Activated naive CD8-positive, alpha-beta T cell treated with anti-CD3 and anti-CD28 coated beads, Interleukin-2, amount 50 U/mL, for 24 hours (primary cell): Measurements from ENCODE around the gene CIRBP.

Source experiments
- ATAC-seq: fragments of 150-1000 bp; cut with Tn5 transposase; one replicate; pipeline ENCODE4 v1.10.0; 2021
- DNase-seq: peaks from one replicate; pipeline ENCODE4 v3.0.0; 2021
- H3K27ac Mint-ChIP-seq: one replicate; pipeline ENCODE4 v1.8.0; 2021; ENCODE audit warnings: mild to moderate bottlenecking, mixed read lengths
- H3K27me3 Mint-ChIP-seq: one replicate; pipeline ENCODE4 v1.8.0; 2021; ENCODE audit warnings: mixed read lengths
- H3K36me3 Mint-ChIP-seq: one replicate; pipeline ENCODE4 v1.8.0; 2021; ENCODE audit warnings: low read depth, mixed read lengths
- H3K4me1 Mint-ChIP-seq: one replicate; pipeline ENCODE4 v1.8.0; 2021; ENCODE audit warnings: mixed read lengths
- H3K4me3 Mint-ChIP-seq: one replicate; pipeline ENCODE4 v1.8.0; 2021; ENCODE audit warnings: mild to moderate bottlenecking, moderate library complexity, mixed read lengths
- H3K9me3 Mint-ChIP-seq: one replicate; pipeline ENCODE4 v1.8.0; 2021; ENCODE audit warnings: mixed read lengths

Gene CIRBP

GRCh38 chr19:1254530-1255185, 14.5 kb upstream of the CIRBP start:
- Mint-ChIP-seq H3K4me3 (no peak overlapping the region), H3K27me3 (no peaks in the 10 kb centered on the region), H3K27ac (peak overlapping the region; percentile 59), H3K36me3 (peaks cover 28% of the 10 kb centered on the region), H3K9me3 (no peaks in the 10 kb centered on the region), H3K4me1 (peaks cover 47% of the 10 kb centered on the region)
- DNase-seq, result no peak
- ATAC-seq, result no peak

GRCh38 chr19:1255186-1256161, 13.7 kb upstream of the CIRBP start:
- no peak for ATAC-seq
- DNase-seq, result no peak
- Mint-ChIP-seq H3K9me3 (no peaks in the 10 kb centered on the region), H3K27me3 (no peaks in the 10 kb centered on the region), H3K4me1 (peaks cover 51% of the 10 kb centered on the region), H3K4me3 (no peak overlapping the region), H3K27ac (no peak overlapping the region), H3K36me3 (peaks cover 27% of the 10 kb centered on the region)

GRCh38 chr19:1256646-1257474, 12.3 kb upstream of the CIRBP start:
- H3K4me1 Mint-ChIP-seq, result peaks cover 53% of the 10 kb centered on the region
- H3K4me3 Mint-ChIP-seq, result no peak overlapping the region
- H3K36me3 Mint-ChIP-seq, result peaks cover 20% of the 10 kb centered on the region
- H3K27me3 Mint-ChIP-seq, result no peaks in the 10 kb centered on the region
- ATAC-seq (no peak), DNase-seq (no peak)
- no peaks in the 10 kb centered on the region for H3K9me3 Mint-ChIP-seq
- peak overlapping the region; percentile 17 for H3K27ac Mint-ChIP-seq

GRCh38 chr19:1257475-1258162, 11.5 kb upstream of the CIRBP start:
- Mint-ChIP-seq H3K4me1 (peaks cover 53% of the 10 kb centered on the region), H3K9me3 (no peaks in the 10 kb centered on the region), H3K36me3 (peaks cover 18% of the 10 kb centered on the region), H3K27me3 (no peaks in the 10 kb centered on the region), H3K27ac (peak overlapping the region; percentile 17), H3K4me3 (peak overlapping the region; percentile 97)
- ATAC-seq (no peak), DNase-seq (no peak)

- Mint-ChIP-seq H3K36me3 (peaks cover 18% of the 10 kb centered on the region), H3K4me1 (peaks cover 59% of the 10 kb centered on the region)
- no peak for DNase-seq
Observed at GRCh38 chr19:1258163-1258492, 11.0 kb upstream of the CIRBP start.

GRCh38 chr19:1258707-1259205, 10.4 kb upstream of the CIRBP start:
- H3K27me3 Mint-ChIP-seq, result no peaks in the 10 kb centered on the region
- H3K4me3 Mint-ChIP-seq, result peak overlapping the region; percentile 97
- DNase-seq (no peak), ATAC-seq (no peak)
- H3K27ac Mint-ChIP-seq, result peak overlapping the region; percentile 96
- peaks cover 58% of the 10 kb centered on the region for H3K4me1 Mint-ChIP-seq
- H3K36me3 Mint-ChIP-seq, result peaks cover 16% of the 10 kb centered on the region
- H3K9me3 Mint-ChIP-seq, result no peaks in the 10 kb centered on the region

More at GRCh38 chr19:1258163-1258492, 11.0 kb upstream of the CIRBP start:
- Mint-ChIP-seq H3K27me3 (no peaks in the 10 kb centered on the region), H3K9me3 (no peaks in the 10 kb centered on the region), H3K27ac (peak overlapping the region; percentile 96), H3K4me3 (peak overlapping the region; percentile 97)
- ATAC-seq, result no peak

GRCh38 chr19:1259206-1259875, 9.8 kb upstream of the CIRBP start:
- Mint-ChIP-seq H3K9me3 (no peaks in the 10 kb centered on the region), H3K4me1 (peaks cover 58% of the 10 kb centered on the region), H3K4me3 (peak overlapping the region; percentile 97), H3K36me3 (peaks cover 16% of the 10 kb centered on the region), H3K27ac (peak overlapping the region; percentile 96), H3K27me3 (no peaks in the 10 kb centered on the region)
- ATAC-seq, result peak; percentile 34
- peak; percentile 80 for DNase-seq

GRCh38 chr19:1259876-1260748, 9.0 kb upstream of the CIRBP start:
- peak overlapping the region; percentile 96 for H3K27ac Mint-ChIP-seq
- H3K27me3 Mint-ChIP-seq, result no peaks in the 10 kb centered on the region
- H3K9me3 Mint-ChIP-seq, result no peaks in the 10 kb centered on the region
- ATAC-seq, result peak; percentile 16
- peak; percentile 72 for DNase-seq
- H3K4me1 Mint-ChIP-seq, result peaks cover 58% of the 10 kb centered on the region
- peak overlapping the region; percentile 97 for H3K4me3 Mint-ChIP-seq
- peaks cover 11% of the 10 kb centered on the region for H3K36me3 Mint-ChIP-seq

GRCh38 chr19:1260749-1261537, 8.2 kb upstream of the CIRBP start:
- DNase-seq, result peak; percentile 99
- Mint-ChIP-seq H3K4me3 (peak overlapping the region; percentile 97), H3K9me3 (no peaks in the 10 kb centered on the region), H3K27me3 (no peaks in the 10 kb centered on the region), H3K36me3 (peaks cover 9% of the 10 kb centered on the region), H3K4me1 (peaks cover 65% of the 10 kb centered on the region), H3K27ac (peak overlapping the region; percentile 96)
- ATAC-seq, result peak; percentile 76

- H3K9me3 Mint-ChIP-seq, result no peaks in the 10 kb centered on the region
- peaks cover 9% of the 10 kb centered on the region for H3K36me3 Mint-ChIP-seq
- peaks cover 63% of the 10 kb centered on the region for H3K4me1 Mint-ChIP-seq
- H3K27ac Mint-ChIP-seq, result peak overlapping the region; percentile 96
- DNase-seq, result no peak
- no peak for ATAC-seq
- no peaks in the 10 kb centered on the region for H3K27me3 Mint-ChIP-seq
- peak overlapping the region; percentile 97 for H3K4me3 Mint-ChIP-seq
Observed at GRCh38 chr19:1261538-1261797, 7.7 kb upstream of the CIRBP start.

- Mint-ChIP-seq H3K27me3 (no peaks in the 10 kb centered on the region), H3K4me1 (peaks cover 62% of the 10 kb centered on the region), H3K36me3 (peaks cover 9% of the 10 kb centered on the region), H3K27ac (peak overlapping the region; percentile 96), H3K4me3 (peak overlapping the region; percentile 97), H3K9me3 (no peaks in the 10 kb centered on the region)
- DNase-seq (no peak), ATAC-seq (no peak)
Observed at GRCh38 chr19:1261798-1262622, 7.1 kb upstream of the CIRBP start.
